ENCODE measurements around the gene INHBB.

INHBB gene

GRCh38 chr2:120360307-120360855 lies 14.4 kb downstream of the INHBB start:
- DNase-seq: no peak

GRCh38 chr2:120362926-120363325 lies 17.0 kb downstream of the INHBB start:
- DNase-seq: no peak

GRCh38 chr2:120365236-120365793 lies 19.4 kb downstream of the INHBB start:
- DNase-seq: no peak

- no peak for DNase-seq
Observed at GRCh38 chr2:120366698-120367097, 20.8 kb downstream of the INHBB start.

GRCh38 chr2:120367221-120367620 lies 21.3 kb downstream of the INHBB start:
- no peak for DNase-seq

- no peak for DNase-seq
Observed at GRCh38 chr2:120367649-120368048, 21.7 kb downstream of the INHBB start.

GRCh38 chr2:120368086-120368485 lies 22.1 kb downstream of the INHBB start:
- DNase-seq: no peak

GRCh38 chr2:120369250-120369649 lies 23.3 kb downstream of the INHBB start:
- DNase-seq: no peak

- DNase-seq: no peak
Observed at GRCh38 chr2:120371969-120372625, 26.2 kb downstream of the INHBB start.

GRCh38 chr2:120372816-120373215 lies 26.9 kb downstream of the INHBB start:
- DNase-seq: no peak

GRCh38 chr2:120373424-120373823 lies 27.5 kb downstream of the INHBB start:
- DNase-seq: no peak

GRCh38 chr2:120374821-120375220 lies 28.9 kb downstream of the INHBB start:
- DNase-seq: no peak

GRCh38 chr2:120375251-120376020 lies 29.5 kb downstream of the INHBB start:
- no peak for DNase-seq

GRCh38 chr2:120376101-120376500 lies 30.2 kb downstream of the INHBB start:
- DNase-seq: no peak

- no peak for DNase-seq
Observed at GRCh38 chr2:120376679-120377640, 31.0 kb downstream of the INHBB start.

GRCh38 chr2:120378605-120379004 lies 32.7 kb downstream of the INHBB start:
- no peak for DNase-seq

GRCh38 chr2:120379916-120380893 lies 34.3 kb downstream of the INHBB start:
- no peak for DNase-seq

GRCh38 chr2:120381192-120381591 lies 35.3 kb downstream of the INHBB start:
- DNase-seq: no peak

GRCh38 chr2:120381661-120382060 lies 35.7 kb downstream of the INHBB start:
- no peak for DNase-seq

- no peak for DNase-seq
Observed at GRCh38 chr2:120382541-120383144, 36.7 kb downstream of the INHBB start.

GRCh38 chr2:120383191-120383590 lies 37.3 kb downstream of the INHBB start:
- DNase-seq: no peak
